Inflammatory macrophage (primary cell): ENCODE measurements around the gene ZNF660.
A peak's percentile ranks its signal among the peaks of the same experiment; 100 is the strongest.

Source experiments
- DNase-seq, 2 donors: peaks; one replicate each; pipeline ENCODE4 v3.0.0-alpha.2; 2020 to 2022

The ZNF660 gene

GRCh38 chr3:44632193-44632592 is 47.4 kb downstream of the ZNF660 start:
- no peak for DNase-seq

DNA sequence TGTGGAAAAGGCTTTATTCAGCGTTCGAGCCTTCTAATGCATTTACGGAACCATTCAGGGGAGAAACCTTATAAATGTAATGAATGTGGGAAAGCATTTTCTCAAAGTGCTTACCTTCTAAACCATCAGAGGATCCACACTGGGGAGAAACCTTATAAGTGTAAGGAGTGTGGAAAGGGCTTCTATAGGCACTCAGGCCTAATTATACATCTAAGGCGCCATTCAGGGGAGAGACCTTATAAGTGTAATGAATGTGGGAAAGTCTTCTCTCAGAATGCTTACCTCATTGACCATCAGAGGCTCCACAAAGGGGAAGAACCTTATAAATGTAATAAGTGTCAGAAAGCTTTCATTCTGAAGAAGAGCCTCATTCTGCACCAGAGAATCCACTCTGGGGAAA is 57.6 kb downstream of the ZNF660 start:
- no peak for DNase-seq

DNA sequence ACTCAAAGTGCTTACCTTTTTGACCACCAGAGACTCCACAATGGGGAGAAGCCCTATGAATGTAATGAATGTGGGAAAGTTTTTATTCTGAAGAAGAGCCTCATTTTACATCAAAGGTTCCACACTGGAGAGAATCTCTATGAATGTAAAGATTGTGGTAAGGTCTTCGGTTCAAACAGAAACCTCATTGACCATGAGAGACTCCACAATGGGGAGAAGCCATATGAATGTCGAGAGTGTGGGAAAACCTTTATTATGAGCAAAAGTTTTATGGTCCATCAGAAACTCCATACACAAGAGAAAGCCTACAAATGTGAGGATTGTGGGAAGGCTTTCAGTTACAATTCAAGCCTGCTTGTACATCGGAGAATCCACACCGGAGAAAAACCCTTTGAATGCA is 58.3 kb downstream of the ZNF660 start:
- no peak for DNase-seq

- no peak for DNase-seq
These were observed 63.0 kb downstream of the ZNF660 start for GRCh38 chr3:44647771-44648170.

GRCh38 chr3:44648564-44649229 is 63.9 kb downstream of the ZNF660 start, which contains the start of gene ZNF35:
Gene ZNF35 (plus strand): TSS chr3:44648732. CDS start chr3:44651068, 2,336 bp downstream.
- peak; percentile 84 to 87 for DNase-seq
